ENCODE data around the gene TP53. TPM values are rescaled to one million over a fixed set of nuclear protein-coding genes. Genes with fewer than 3 reads are reported as not detected.
"Not testable (repeated sequence)": the region's sequence is repeated elsewhere in the genome, so short reads cannot be mapped to it uniquely, and the experiment has no call there.

TP53 gene
- total RNA-seq, 4 donors from 2014 or later: 14.1 to 17.0 (median 15.4) TPM

GRCh38 chr17:7644775-7645174, 42.5 kb downstream of the TP53 start:
- H3K27me3 ChIP-seq: peaks cover 12 to 25% (median 17%) of the 10 kb centered on the region in 3 donors

GRCh38 chr17:7641635-7642034, 45.7 kb downstream of the TP53 start:
- ATAC-seq; H3K27ac ChIP-seq; H3K4me1 ChIP-seq; H3K36me3 ChIP-seq; H3K4me3 ChIP-seq; H3K27me3 ChIP-seq; intact Hi-C loops (cut with DNase I; ENCODE audit: low total_unique reads); DNase-seq; H3K9me3 ChIP-seq; in situ Hi-C loops (cut with MboI; ENCODE audit: low sequenced_read_pairs in 4 of 4): not testable (repeated sequence)

More at GRCh38 chr17:7644775-7645174, 42.5 kb downstream of the TP53 start:
- DNase-seq (no peak), ATAC-seq (no peak)
- no peak for TF ChIP-seq CTCF (IDR thresholded peaks at IDR 0.05 in 4 of 5, conservative IDR thresholded peaks at IDR 0.05 in 1 of 5)
- TF ChIP-seq POLR2A (IDR thresholded peaks at IDR 0.05): no peak
- Histone ChIP-seq H3K36me3 (no peaks in the 10 kb centered on the region), H3K9me3 (no peaks in the 10 kb centered on the region), H3K4me1 (no peaks in the 10 kb centered on the region), H3K27ac (no peak overlapping the region), H3K4me3 (no peak overlapping the region)
- intact Hi-C loops (cut with DNase I; ENCODE audit: low total_unique reads): no loop called here
- in situ Hi-C loops (cut with MboI; ENCODE audit: low sequenced_read_pairs in 4 of 4): no loop called here

GRCh38 chr17:7640783-7641182, 46.5 kb downstream of the TP53 start:
- H3K27ac ChIP-seq: no peak overlapping the region
- ATAC-seq (no peak), DNase-seq (no peak)
- H3K4me3 ChIP-seq: no peak overlapping the region
- intact Hi-C loops (cut with DNase I; ENCODE audit: low total_unique reads): no loop called here
- no peaks in the 10 kb centered on the region for H3K4me1 ChIP-seq
- TF ChIP-seq POLR2A (IDR thresholded peaks at IDR 0.05): no peak
- TF ChIP-seq CTCF (IDR thresholded peaks at IDR 0.05 in 4 of 5, conservative IDR thresholded peaks at IDR 0.05 in 1 of 5): no peak
- no peaks in the 10 kb centered on the region for H3K36me3 ChIP-seq
- H3K27me3 ChIP-seq: no peaks in the 10 kb centered on the region
- in situ Hi-C loops (cut with MboI; ENCODE audit: low sequenced_read_pairs in 4 of 4): no loop called here
- no peaks in the 10 kb centered on the region for H3K9me3 ChIP-seq

- ATAC-seq (no peak), DNase-seq (no peak)
- intact Hi-C loops (cut with DNase I; ENCODE audit: low total_unique reads): no loop called here
- TF ChIP-seq CTCF (IDR thresholded peaks at IDR 0.05 in 4 of 5, conservative IDR thresholded peaks at IDR 0.05 in 1 of 5) (no peak), POLR2A (IDR thresholded peaks at IDR 0.05) (no peak)
- Histone ChIP-seq H3K27me3 (no peaks in the 10 kb centered on the region), H3K4me3 (no peak overlapping the region), H3K9me3 (no peaks in the 10 kb centered on the region), H3K4me1 (peaks cover 0 to 2% of the 10 kb centered on the region in 2 donors), H3K27ac (no peak overlapping the region), H3K36me3 (no peaks in the 10 kb centered on the region)
- in situ Hi-C loops (cut with MboI; ENCODE audit: low sequenced_read_pairs in 4 of 4): no loop called here
Measured at GRCh38 chr17:7636163-7636562, 51.1 kb downstream of the TP53 start.

GRCh38 chr17:7634384-7634783, 52.9 kb downstream of the TP53 start:
- H3K4me3 ChIP-seq: no peak overlapping the region
- in situ Hi-C loops (cut with MboI; ENCODE audit: low sequenced_read_pairs in 4 of 4) (no loop called here), intact Hi-C loops (cut with DNase I; ENCODE audit: low total_unique reads) (no loop called here)
- DNase-seq (no peak), ATAC-seq (no peak)
- TF ChIP-seq CTCF (IDR thresholded peaks at IDR 0.05 in 4 of 5, conservative IDR thresholded peaks at IDR 0.05 in 1 of 5): peak in 4 of 5 experiments; percentile 4 to 32 (median 28)
- no peak for TF ChIP-seq POLR2A (IDR thresholded peaks at IDR 0.05)
- H3K36me3 ChIP-seq: no peaks in the 10 kb centered on the region
- H3K27ac ChIP-seq: no peak overlapping the region
- H3K4me1 ChIP-seq: peaks cover 0 to 2% of the 10 kb centered on the region in 2 donors
- no peaks in the 10 kb centered on the region for H3K27me3 ChIP-seq
- no peaks in the 10 kb centered on the region for H3K9me3 ChIP-seq

All from gastrocnemius medialis (tissue), 4 donors.